Dedifferentiated amniotic fluid mesenchymal stem cell (primary cell): ENCODE measurements around the gene PTPN14.

Experiments
- DNase-seq: peaks from one replicate; pipeline ENCODE4 v3.0.0-alpha.2; 2016; ENCODE audit errors: extremely low spot score

PTPN14 gene

GRCh38 chr1:214332946-214333798 lies 218.2 kb downstream of the PTPN14 start:
- peak; percentile 38 for DNase-seq

GRCh38 chr1:214331827-214332423 lies 219.5 kb downstream of the PTPN14 start:
- DNase-seq: no peak

GRCh38 chr1:214331180-214331579 lies 220.2 kb downstream of the PTPN14 start:
- DNase-seq: no peak

- DNase-seq: no peak
Observed at GRCh38 chr1:214330715-214331114, 220.7 kb downstream of the PTPN14 start.

GRCh38 chr1:214330222-214330621 lies 221.2 kb downstream of the PTPN14 start:
- DNase-seq: no peak

- no peak for DNase-seq
Observed at GRCh38 chr1:214329470-214330220, 221.8 kb downstream of the PTPN14 start.

- peak; percentile 76 for DNase-seq
Observed at GRCh38 chr1:214328770-214329469, 222.5 kb downstream of the PTPN14 start.

- DNase-seq: no peak
Observed at GRCh38 chr1:214327514-214327913, 223.9 kb downstream of the PTPN14 start.

GRCh38 chr1:214326406-214326805 lies 225.0 kb downstream of the PTPN14 start:
- DNase-seq: no peak

- DNase-seq: no peak
Observed at GRCh38 chr1:214324896-214325800, 226.3 kb downstream of the PTPN14 start.

- DNase-seq: no peak
Observed at GRCh38 chr1:214321705-214322453, 229.5 kb downstream of the PTPN14 start.

- no peak for DNase-seq
Observed at GRCh38 chr1:214319938-214320337, 231.5 kb downstream of the PTPN14 start.

GRCh38 chr1:214318956-214319736 lies 232.3 kb downstream of the PTPN14 start:
- no peak for DNase-seq

GRCh38 chr1:214318356-214318755 lies 233.0 kb downstream of the PTPN14 start:
- no peak for DNase-seq

GRCh38 chr1:214317734-214318133 lies 233.7 kb downstream of the PTPN14 start:
- DNase-seq: no peak

- DNase-seq: no peak
Observed at GRCh38 chr1:214317300-214317699, 234.1 kb downstream of the PTPN14 start.

- no peak for DNase-seq
Observed at GRCh38 chr1:214316593-214316992, 234.8 kb downstream of the PTPN14 start.

GRCh38 chr1:214314178-214314843 lies 237.1 kb downstream of the PTPN14 start:
- DNase-seq: no peak

- DNase-seq: no peak
Observed at GRCh38 chr1:214312530-214313051, 238.8 kb downstream of the PTPN14 start.
